ENCODE data around the gene SEZ6L. TPM values are rescaled to one million over a fixed set of nuclear protein-coding genes. Genes with fewer than 3 reads are reported as not detected.

Gene SEZ6L
- total RNA-seq, 2 experiments from 2014 or later, result 0.05 TPM; not detected in 1

- ChIA-PET POLR2A (no interaction called here), CTCF (no interaction called here)
- H3K9me3 ChIP-seq (ENCODE audit: control insufficient read depth in 1 of 2, insufficient read depth in 1 of 2, low read length in 2 of 2), result no peaks in the 10 kb centered on the region
- intact Hi-C loops (cut with DNase I, micrococcal nuclease), result no loop called here
- H3K4me1 Mint-ChIP-seq (ENCODE audit: low read depth), result no peaks in the 10 kb centered on the region
- no peak for DNase-seq
- H3K27me3 Mint-ChIP-seq, result peaks cover 36% of the 10 kb centered on the region
- no peak overlapping the region for H3K4me3 Mint-ChIP-seq
- H3K27me3 ChIP-seq (ENCODE audit: control insufficient read depth in 1 of 2, insufficient read depth in 2 of 2, low read length in 2 of 2), result no peaks in the 10 kb centered on the region
- no peak overlapping the region for H3K27ac ChIP-seq (ENCODE audit: low read depth in 1 of 2, low read length in 2 of 2)
- no peak for TF ChIP-seq CTCF (IDR thresholded peaks at IDR 0.05)
- no peak overlapping the region for H3K4me3 ChIP-seq (ENCODE audit: low read length)
- H3K36me3 Mint-ChIP-seq (ENCODE audit: low read depth), result no peaks in the 10 kb centered on the region
- no peaks in the 10 kb centered on the region for H3K9me3 Mint-ChIP-seq
- no peak overlapping the region for H3K27ac Mint-ChIP-seq
- ATAC-seq (ENCODE audit: poor library complexity), result no peak
- no peaks in the 10 kb centered on the region for H3K36me3 ChIP-seq (ENCODE audit: insufficient read depth, low read length)
- H3K4me1 ChIP-seq (ENCODE audit: insufficient read depth, low read length), result no peaks in the 10 kb centered on the region
Measured at GRCh38 chr22:26273011-26273675, 103.9 kb downstream of the SEZ6L start.

DNA sequence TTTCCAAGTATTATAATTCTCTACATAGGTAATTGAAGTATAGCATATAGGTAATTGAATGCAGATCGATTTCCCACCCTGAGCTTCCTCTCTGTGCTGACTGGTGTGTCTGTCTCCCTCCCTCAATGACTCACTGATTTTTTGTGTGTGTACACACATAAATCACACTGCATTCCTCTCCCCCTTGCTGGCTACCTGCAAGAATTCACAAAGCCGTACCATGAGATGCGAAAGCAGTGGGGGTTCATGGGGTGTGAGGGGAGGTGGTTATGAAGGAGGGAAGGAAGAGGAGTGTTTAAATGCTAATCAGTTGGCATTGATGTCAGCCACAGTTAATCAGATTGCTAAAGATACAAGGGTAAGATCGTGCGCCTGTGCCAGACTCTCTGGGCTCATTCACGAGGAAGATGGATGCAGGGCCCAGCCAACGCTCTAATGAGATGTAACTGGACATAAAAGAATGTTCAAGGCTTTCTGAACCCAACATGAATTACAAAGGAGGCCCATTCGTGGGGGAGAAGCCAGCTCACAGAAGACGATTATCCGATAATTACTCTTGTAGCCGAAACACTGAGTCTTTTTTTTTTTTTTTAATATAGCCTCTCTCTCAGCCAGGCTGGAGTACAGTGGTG lies 107.4 kb downstream of the SEZ6L start:
- Histone ChIP-seq H3K27me3 (ENCODE audit: control insufficient read depth in 1 of 2, insufficient read depth in 2 of 2, low read length in 2 of 2) (no peaks in the 10 kb centered on the region), H3K9me3 (ENCODE audit: control insufficient read depth in 1 of 2, insufficient read depth in 1 of 2, low read length in 2 of 2) (no peaks in the 10 kb centered on the region), H3K27ac (ENCODE audit: low read depth in 1 of 2, low read length in 2 of 2) (no peak overlapping the region), H3K36me3 (ENCODE audit: insufficient read depth, low read length) (no peaks in the 10 kb centered on the region), H3K4me1 (ENCODE audit: insufficient read depth, low read length) (no peaks in the 10 kb centered on the region), H3K4me3 (ENCODE audit: low read length) (no peak overlapping the region)
- DNase-seq (no peak), ATAC-seq (ENCODE audit: poor library complexity) (no peak)
- Mint-ChIP-seq H3K27me3 (peaks cover 28% of the 10 kb centered on the region), H3K36me3 (ENCODE audit: low read depth) (no peaks in the 10 kb centered on the region), H3K27ac (no peak overlapping the region), H3K4me1 (ENCODE audit: low read depth) (no peaks in the 10 kb centered on the region), H3K4me3 (no peak overlapping the region), H3K9me3 (no peaks in the 10 kb centered on the region)
- ChIA-PET CTCF (no interaction called here), POLR2A (no interaction called here)
- no peak for TF ChIP-seq CTCF (IDR thresholded peaks at IDR 0.05)
- intact Hi-C loops (cut with DNase I, micrococcal nuclease), result loop anchor here in 1 of 2 experiments (1.0 kb wide), 1 partner anchor 12 kb away; no protein-coding TSS in a partner anchor

DNA sequence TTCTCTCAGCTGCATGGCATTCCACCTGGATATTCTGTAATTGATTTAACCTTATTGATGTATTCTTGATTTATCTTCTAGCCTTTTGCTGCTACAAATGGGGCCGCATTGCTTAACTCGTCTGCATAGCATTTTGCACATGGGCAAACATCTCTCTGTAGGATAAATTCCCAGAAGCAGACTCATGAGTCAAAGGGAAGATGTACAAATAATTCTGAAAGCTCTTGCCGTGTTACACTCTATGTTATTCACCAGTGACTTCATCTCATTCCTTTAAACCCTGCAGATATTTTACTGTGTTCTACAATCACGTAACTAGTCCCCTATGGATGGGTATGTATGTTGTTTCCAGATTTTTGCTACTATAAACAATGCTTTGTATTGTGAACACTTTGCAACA lies 112.7 kb downstream of the SEZ6L start:
- H3K36me3 ChIP-seq (ENCODE audit: insufficient read depth, low read length), result no peaks in the 10 kb centered on the region
- ChIA-PET POLR2A (no interaction called here), CTCF (no interaction called here)
- H3K27me3 ChIP-seq (ENCODE audit: control insufficient read depth in 1 of 2, insufficient read depth in 2 of 2, low read length in 2 of 2), result peaks cover 4% of the 10 kb centered on the region in 2 experiments
- H3K9me3 ChIP-seq (ENCODE audit: control insufficient read depth in 1 of 2, insufficient read depth in 1 of 2, low read length in 2 of 2), result no peaks in the 10 kb centered on the region
- Mint-ChIP-seq H3K36me3 (ENCODE audit: low read depth) (no peaks in the 10 kb centered on the region), H3K27ac (no peak overlapping the region), H3K4me1 (ENCODE audit: low read depth) (no peaks in the 10 kb centered on the region), H3K27me3 (peaks cover 47% of the 10 kb centered on the region), H3K9me3 (no peaks in the 10 kb centered on the region), H3K4me3 (no peak overlapping the region)
- no peak overlapping the region for H3K4me3 ChIP-seq (ENCODE audit: low read length)
- H3K4me1 ChIP-seq (ENCODE audit: insufficient read depth, low read length), result no peaks in the 10 kb centered on the region
- ATAC-seq (ENCODE audit: poor library complexity) (no peak), DNase-seq (no peak)
- no peak overlapping the region for H3K27ac ChIP-seq (ENCODE audit: low read depth in 1 of 2, low read length in 2 of 2)
- intact Hi-C loops (cut with DNase I, micrococcal nuclease), result no loop called here
- no peak for TF ChIP-seq CTCF (IDR thresholded peaks at IDR 0.05)

Data from CD4-positive, alpha-beta T cell (primary cell).